ENCODE measurements around the gene ARMC12.
"Not testable (repeated sequence)": the region's sequence is repeated elsewhere in the genome, so short reads cannot be mapped to it uniquely, and the experiment has no call there.

ARMC12 gene

GRCh38 chr6:35728683-35729678 lies 7.9 kb upstream of the ARMC12 start:
- no peak overlapping the region for H3K4me3 ChIP-seq (ENCODE audit: control insufficient read depth, low read depth, low read length)
- DNase-seq (ENCODE audit: low read depth): no peak
- no peak for TF ChIP-seq CTCF (IDR thresholded peaks at IDR 0.05; ENCODE audit: control insufficient read depth, insufficient read depth, low read depth, low read length, missing control alignments)

- no peak for DNase-seq (ENCODE audit: low read depth)
- H3K4me3 ChIP-seq (ENCODE audit: control insufficient read depth, low read depth, low read length): no peak overlapping the region
- TF ChIP-seq CTCF (IDR thresholded peaks at IDR 0.05; ENCODE audit: control insufficient read depth, insufficient read depth, low read depth, low read length, missing control alignments): no peak
These were observed 7.1 kb upstream of the ARMC12 start for GRCh38 chr6:35729722-35730121.

DNA sequence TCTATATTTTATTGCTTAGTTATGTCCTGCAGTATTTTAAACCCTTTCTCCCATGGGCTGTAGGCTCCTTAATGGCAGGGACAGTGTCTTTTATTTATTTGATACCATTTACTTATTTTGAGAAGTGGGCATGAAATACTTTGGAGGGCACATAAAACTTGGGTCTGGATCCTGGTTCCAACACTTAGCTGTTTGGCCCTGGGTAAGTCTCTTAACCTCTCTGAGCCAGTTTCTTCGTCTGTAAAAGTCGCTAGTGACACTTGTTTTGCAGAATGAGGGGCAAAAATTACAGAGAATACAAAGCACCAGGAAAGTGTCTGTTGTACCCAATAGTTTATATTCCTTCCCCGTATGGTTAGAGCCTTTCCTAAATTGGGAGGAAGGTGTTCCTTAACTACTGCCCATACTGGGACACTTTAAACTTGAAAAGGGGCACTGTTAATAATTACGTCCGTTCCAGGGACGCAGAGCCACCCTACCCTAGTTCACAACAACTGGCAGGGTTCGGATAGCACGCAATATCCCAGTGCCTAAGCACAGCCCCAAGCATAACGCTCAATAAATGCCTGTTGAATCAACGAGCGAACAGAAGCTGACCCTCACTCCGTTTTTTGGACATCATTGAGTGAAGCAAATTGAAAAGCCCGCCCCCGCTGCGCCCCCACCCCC lies 6.0 kb upstream of the ARMC12 start:
- no peak overlapping the region for H3K4me3 ChIP-seq (ENCODE audit: control insufficient read depth, low read depth, low read length)
- no peak for DNase-seq (ENCODE audit: low read depth)
- TF ChIP-seq CTCF (IDR thresholded peaks at IDR 0.05; ENCODE audit: control insufficient read depth, insufficient read depth, low read depth, low read length, missing control alignments): no peak

DNA sequence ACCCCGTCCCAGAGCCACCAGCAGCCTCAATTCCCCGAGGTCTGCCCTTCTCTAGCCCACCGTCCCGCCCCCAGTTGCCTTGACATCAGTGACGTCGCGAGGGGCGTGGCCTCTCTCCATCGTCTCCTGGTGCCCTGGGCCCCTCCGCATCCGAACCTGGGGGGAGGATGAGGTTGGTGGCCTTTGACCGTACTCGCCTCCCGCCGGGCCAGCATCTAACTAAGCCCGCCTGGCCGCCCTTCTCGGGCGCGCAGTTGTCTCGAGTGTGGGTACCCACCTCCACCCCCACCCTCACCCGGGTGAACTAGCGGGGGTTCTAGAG lies 5.5 kb upstream of the ARMC12 start:
- peak overlapping the region; percentile 82 for H3K4me3 ChIP-seq (ENCODE audit: control insufficient read depth, low read depth, low read length)
- TF ChIP-seq CTCF (IDR thresholded peaks at IDR 0.05; ENCODE audit: control insufficient read depth, insufficient read depth, low read depth, low read length, missing control alignments): no peak
- no peak for DNase-seq (ENCODE audit: low read depth)

- DNase-seq (ENCODE audit: low read depth): no peak
- H3K4me3 ChIP-seq (ENCODE audit: control insufficient read depth, low read depth, low read length): peak overlapping the region; percentile 82
- no peak for TF ChIP-seq CTCF (IDR thresholded peaks at IDR 0.05; ENCODE audit: control insufficient read depth, insufficient read depth, low read depth, low read length, missing control alignments)
These were observed 4.9 kb upstream of the ARMC12 start for GRCh38 chr6:35731736-35732532.

- no peak for TF ChIP-seq CTCF (IDR thresholded peaks at IDR 0.05; ENCODE audit: control insufficient read depth, insufficient read depth, low read depth, low read length, missing control alignments)
- DNase-seq (ENCODE audit: low read depth): no peak
- H3K4me3 ChIP-seq (ENCODE audit: control insufficient read depth, low read depth, low read length): no peak overlapping the region
These were observed 3.2 kb upstream of the ARMC12 start for GRCh38 chr6:35733633-35734032.

DNA sequence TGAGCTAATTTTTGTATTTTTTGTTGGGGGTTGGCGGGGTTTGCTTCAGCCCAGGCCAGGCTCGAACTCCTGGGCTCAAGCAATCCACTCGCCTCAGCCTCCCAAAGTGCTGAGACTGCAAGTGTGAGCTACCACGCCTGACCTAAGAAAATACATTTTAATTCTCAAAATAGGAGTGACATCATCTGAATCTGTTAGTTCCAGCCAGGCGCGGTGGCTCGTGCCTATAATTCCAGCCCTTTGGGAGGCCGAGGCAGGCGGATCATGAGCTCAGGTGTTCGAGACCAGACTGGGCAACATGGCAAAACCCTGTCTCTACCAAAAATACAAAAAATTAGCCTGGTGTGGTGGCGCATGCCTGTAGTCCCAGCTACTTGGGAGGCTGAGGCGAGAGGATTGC lies 2.5 kb upstream of the ARMC12 start:
- not testable (repeated sequence) for DNase-seq (ENCODE audit: low read depth)

More for the DNA sequence above, 2.5 kb upstream of the ARMC12 start:
- not testable (repeated sequence) for H3K4me3 ChIP-seq (ENCODE audit: control insufficient read depth, low read depth, low read length)

All from AG09309 (cell line).